22Rv1 (cell line): Measurements from ENCODE around the gene PPP2R1B.
"Not testable (repeated sequence)": the region's sequence is repeated elsewhere in the genome, so short reads cannot be mapped to it uniquely, and the experiment has no call there.

Experiments
- H3K27ac ChIP-seq: fragments of 450-650 bp; 2 replicates; pipeline ENCODE4 v1.5.1; 2017
- ZFX ChIP-seq: fragments of 450-650 bp; IDR thresholded peaks from 2 replicates; pipeline ENCODE4 v1.6.1; 2017; ENCODE audit warnings: antibody characterized with exemption, borderline replicate concordance
- TF ChIP-seq, protein P1 (sequence below): fragments of 450-650 bp; IDR thresholded peaks from 2 replicates; pipeline ENCODE4 v1.5.1; 2017; ENCODE audit warnings: mild to moderate bottlenecking

PPP2R1B gene

DNA sequence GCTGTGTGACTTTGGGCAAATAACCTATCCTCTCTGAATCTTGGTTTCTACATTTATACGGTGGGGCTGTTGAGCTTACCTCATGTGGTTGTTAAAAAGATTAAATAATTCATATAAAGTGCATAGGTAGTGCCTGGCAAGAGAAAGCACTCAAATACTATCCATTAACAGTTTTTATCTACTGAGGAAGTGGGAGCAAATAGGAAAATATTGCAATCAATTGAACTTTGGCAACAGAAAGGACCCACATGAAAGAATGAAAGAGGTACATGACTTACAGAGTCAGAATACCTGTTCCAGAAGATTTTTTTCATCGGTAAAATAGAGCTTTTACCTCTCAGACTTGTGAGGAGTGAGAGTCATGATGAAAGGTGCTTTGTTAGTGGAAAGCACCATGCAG is 6.3 kb upstream of the PPP2R1B start:
- H3K27ac ChIP-seq, result no peak overlapping the region
- TF ChIP-seq, protein P1, sequence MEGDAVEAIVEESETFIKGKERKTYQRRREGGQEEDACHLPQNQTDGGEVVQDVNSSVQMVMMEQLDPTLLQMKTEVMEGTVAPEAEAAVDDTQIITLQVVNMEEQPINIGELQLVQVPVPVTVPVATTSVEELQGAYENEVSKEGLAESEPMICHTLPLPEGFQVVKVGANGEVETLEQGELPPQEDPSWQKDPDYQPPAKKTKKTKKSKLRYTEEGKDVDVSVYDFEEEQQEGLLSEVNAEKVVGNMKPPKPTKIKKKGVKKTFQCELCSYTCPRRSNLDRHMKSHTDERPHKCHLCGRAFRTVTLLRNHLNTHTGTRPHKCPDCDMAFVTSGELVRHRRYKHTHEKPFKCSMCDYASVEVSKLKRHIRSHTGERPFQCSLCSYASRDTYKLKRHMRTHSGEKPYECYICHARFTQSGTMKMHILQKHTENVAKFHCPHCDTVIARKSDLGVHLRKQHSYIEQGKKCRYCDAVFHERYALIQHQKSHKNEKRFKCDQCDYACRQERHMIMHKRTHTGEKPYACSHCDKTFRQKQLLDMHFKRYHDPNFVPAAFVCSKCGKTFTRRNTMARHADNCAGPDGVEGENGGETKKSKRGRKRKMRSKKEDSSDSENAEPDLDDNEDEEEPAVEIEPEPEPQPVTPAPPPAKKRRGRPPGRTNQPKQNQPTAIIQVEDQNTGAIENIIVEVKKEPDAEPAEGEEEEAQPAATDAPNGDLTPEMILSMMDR, result no peak
- no peak for TF ChIP-seq ZFX

DNA sequence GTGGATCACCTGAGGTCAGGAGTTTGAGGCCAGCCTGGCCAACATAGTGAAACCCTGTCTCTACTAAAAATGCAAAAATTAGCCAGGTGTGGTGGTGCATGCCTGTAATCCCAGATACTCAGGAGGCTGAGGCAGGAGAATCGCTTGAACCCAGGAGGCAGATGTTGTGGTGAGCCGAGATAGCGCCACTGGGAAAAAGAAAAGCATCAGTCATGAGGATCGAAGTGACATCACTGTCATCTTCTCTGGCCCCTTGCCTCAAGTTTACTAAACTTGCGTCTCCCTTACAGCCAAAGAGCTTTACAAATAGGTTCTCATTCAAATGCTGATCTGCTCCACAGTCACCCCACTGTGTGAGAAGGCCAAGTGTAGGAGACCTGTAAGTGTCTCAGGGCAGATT is 5.0 kb upstream of the PPP2R1B start:
- not testable (repeated sequence) for H3K27ac ChIP-seq

DNA sequence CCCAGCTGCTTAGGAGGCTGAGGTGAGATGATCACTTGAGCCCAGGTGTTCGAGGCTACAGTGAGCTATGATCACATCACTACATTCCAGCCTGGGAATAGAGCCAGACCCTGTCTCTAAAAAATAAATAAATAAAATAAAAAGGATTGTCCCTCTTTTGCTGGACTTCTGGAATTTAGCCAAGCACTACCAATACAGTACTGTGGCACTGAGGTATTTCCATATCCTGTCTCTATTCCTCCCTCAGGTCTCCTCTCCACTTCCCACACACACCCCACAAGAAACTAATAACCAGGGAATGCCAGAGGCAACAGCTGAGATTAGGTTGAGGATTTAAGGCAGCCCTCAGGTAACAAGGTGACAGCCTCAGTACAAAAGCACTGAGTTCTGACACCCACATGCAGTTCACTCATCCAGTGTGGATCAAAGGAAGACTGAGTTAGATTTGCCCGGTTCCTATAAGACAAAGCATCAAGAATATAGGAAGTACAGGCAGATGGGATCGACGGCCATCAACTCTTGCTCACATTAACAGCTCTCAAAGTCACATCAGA is 4.5 kb upstream of the PPP2R1B start:
- TF ChIP-seq, protein P1, result no peak
- TF ChIP-seq ZFX, result no peak
- H3K27ac ChIP-seq, result no peak overlapping the region

DNA sequence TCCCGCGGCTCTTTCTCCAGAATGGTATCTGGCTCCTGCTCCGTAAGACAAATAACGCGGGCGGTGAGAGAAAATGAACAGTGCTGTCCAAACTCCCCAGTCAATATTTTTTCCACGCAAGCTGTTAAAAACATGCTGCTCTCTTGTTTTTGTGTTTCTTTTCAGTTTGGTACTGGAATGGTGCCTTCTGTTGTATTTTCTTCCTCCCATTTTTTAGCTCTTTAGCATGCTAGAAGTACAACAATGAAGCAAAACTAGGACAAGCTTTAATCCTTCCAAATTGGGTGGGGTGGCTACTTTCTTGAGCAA is 599 bp upstream of the PPP2R1B start:
- H3K27ac ChIP-seq, result peak overlapping the region; percentile 87
- TF ChIP-seq, protein P1, result no peak
- no peak for TF ChIP-seq ZFX

DNA sequence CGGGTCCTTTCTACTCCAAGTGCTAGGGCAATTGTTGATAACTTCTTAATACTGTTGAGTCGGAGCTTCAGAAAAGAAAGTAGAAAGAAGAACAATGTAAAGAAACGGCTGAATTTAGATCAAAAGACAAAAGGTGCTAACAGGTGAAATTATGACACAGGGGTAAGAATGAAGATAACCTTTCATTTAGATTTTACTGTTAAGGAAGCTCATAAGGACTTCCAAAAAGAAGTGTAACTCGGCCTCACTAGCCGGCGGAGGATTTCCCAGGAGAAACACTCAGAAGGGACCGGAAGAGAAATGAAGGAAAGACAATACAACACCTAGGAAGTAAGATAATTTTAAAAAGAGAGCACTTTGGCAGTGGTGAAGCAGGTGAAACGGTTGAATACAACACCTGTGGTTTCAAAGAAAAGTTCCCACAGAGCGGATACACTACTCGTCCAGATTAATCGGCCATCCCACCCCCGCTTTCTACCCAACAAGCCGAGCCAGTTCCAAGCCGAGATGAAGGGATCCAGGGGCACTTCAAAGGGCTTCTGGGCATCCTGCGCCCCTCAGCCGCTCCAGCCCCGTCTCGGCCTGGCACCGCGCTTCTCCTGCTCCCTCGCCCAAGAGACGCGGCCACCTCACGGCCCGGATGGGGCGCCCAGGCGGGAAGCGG is 737 bp downstream of the PPP2R1B start:
- H3K27ac ChIP-seq, result peak overlapping the region; percentile 87
- TF ChIP-seq, protein P1, result no peak
- TF ChIP-seq ZFX, result no peak

DNA sequence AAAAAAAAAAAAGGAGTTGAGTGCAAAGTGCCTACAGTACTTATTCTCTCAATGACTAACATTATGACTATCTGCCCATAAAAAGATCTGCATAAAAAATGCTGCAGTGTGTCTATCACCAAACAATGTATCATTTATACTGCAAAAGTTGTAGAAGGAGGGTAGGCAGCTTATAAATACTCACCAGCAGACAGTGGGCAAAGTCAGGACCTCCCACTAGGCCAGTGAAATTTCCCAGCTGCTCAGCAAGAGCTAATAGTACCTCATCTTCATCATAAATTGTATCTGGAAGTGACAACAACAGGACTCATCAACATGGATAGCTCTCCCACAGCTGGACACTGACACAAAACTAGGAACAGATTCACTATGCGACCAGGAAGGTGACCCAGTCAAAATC is 1.6 kb downstream of the PPP2R1B start:
- no peak for TF ChIP-seq ZFX
- TF ChIP-seq, protein P1, result no peak
- no peak overlapping the region for H3K27ac ChIP-seq

DNA sequence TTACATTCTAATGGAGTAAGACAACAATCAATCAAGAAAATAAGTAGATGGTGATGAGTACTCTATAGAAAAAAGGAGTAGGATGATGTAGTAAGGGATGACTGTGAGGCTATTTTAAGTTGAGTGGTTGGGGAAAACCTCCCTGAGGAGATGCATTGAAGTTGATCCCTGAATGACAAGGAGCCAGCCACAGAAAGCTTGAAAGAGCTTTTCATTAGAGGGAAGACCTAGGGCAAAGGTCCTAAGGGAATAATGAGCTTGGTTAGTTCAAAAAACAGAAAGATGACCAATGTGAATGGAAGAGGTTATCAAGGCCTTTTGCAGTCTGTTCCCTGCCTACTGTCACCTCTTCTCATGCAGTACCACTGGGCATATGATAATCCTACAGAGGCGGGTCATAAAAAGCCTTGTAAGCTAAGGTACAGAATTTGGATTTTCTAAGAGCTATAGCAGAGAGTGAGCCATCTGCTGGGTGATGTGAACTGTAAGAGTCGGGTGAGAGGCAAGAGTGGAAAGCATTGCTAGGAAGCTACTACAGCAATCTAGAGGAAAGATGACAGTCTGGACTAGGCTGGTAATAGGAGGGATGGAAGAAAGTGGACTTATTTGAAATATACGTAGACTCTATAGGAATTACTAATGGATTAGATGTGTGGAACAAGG is 3.1 kb downstream of the PPP2R1B start:
- no peak for TF ChIP-seq ZFX
- TF ChIP-seq, protein P1, result no peak
- H3K27ac ChIP-seq, result no peak overlapping the region
